Activated naive CD4-positive, alpha-beta T cell treated with Interleukin-2 at 50 U/mL for 16 hours (primary cell): ENCODE data around the gene FGF7.
A peak's percentile ranks its signal among the peaks of the same experiment; 100 is the strongest.
"Not testable (repeated sequence)": the region's sequence is repeated elsewhere in the genome, so short reads cannot be mapped to it uniquely, and the experiment has no call there.

Experiments used
- DNase-seq: peaks from one replicate; pipeline ENCODE4 v3.0.0-alpha.2; 2020

Gene FGF7

GRCh38 chr15:49439678-49440395, 16.8 kb downstream of the FGF7 start:
- DNase-seq = no peak

DNA sequence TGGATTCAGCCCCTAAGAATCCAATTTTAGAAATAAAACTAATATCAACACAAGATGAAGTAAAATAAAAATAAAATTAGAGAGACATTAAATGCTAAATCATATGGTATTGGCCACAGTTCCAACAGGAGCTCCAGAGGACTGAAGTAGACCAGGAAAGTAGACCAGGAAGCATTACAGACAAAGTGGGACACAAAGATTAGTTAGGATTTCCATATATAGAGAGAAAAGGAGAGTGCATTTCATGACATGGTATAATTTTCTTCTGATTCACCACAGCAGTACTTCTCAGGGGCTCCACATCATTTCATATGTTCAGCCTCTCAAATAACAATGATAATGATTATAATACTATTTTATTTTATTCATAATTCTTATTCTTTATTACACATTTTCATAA, 18.3 kb downstream of the FGF7 start:
- DNase-seq = no peak

- DNase-seq = no peak
Measured at GRCh38 chr15:49441816-49442215, 18.8 kb downstream of the FGF7 start.

DNA sequence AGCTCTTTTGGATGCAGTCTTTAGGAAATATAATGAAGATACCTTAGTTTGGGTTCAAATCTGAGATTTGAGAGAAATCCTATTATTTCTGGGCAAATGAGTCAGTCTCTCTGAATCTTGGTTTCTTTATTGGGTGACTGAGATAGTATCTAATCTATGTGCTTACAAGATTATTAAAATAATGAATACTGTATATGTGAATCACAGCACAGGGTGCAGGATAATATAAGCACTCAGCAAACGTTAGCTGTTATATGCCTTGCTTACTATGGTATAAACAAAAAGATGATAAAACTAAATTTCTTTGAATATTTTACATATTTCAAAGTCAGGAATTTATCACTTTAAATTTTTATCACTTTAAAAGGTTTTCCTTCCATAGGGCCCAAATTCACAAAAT, 29.6 kb downstream of the FGF7 start:
- no peak for DNase-seq

- DNase-seq = no peak
Measured at GRCh38 chr15:49456166-49456565, 33.1 kb downstream of the FGF7 start.

- no peak for DNase-seq
Measured at GRCh38 chr15:49458145-49458544, 35.1 kb downstream of the FGF7 start.

DNA sequence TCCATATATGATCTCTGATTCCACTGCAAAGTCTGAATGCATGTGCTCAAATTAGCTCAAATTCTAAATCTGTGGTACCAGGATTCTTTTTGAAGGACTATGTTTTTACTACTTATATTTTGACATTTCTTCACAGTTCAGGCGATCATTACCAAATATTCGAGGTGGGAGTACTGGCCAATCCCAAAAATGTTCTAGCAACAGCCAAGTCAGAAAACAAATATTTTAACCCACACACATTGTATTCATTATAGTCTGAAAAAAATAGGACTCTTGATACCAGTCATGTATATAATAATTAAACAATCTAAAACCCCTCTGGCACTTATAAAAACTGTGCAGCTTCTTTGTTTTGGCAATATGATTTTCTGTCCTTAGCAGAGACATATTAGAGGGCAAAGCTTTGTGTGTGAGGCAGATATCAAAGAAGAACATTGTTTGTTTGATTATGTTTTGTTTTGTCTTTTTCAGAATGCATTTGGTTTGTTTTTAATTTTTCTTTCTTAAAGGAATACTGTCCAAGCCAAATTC, 37.4 kb downstream of the FGF7 start:
- no peak for DNase-seq

DNA sequence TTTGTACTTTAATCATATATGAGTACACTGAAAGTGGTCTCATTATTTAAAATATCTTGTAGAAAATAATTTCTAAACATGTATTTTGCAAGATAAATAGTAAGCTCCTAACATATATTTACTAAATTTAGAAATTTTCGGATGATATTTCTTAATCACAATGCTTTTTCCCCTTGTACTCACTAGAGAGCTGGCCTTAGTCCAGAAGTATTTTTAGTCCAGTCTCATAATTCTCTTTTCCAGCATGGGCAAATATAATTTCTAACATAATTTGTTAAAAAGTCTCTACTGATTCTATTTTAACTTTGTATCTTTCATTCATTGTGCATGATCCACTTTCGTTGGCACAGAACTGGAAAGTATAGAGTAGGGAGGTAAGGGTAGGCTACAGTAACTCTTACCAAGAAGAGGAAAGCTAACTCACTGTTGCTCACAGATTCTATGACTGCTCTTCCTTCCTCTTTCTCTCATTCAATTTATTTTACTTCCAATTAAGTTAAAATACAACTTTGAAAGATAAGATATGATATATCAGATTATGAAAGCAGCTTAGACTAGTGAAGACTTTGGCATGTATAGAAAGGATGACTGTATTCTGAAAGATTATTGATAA, 39.3 kb downstream of the FGF7 start:
- DNase-seq = no peak

DNA sequence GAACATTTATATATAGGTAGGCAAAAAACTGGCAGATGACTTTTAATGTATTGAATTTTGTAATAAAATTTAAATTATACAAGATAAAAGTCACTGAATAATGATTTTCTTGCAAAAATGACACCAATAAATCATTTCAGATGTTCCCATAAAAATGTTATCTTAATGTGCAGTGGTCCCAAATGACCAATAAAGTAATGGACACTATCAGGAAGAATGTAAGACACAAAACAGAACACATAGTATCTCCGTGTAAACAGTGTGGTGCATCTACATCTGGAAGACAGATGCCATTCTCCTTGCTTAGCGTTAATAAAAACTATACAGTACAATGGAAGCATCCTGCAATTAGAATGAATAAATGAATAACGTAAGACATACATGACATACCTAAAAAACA, 41.5 kb downstream of the FGF7 start:
- DNase-seq = no peak

DNA sequence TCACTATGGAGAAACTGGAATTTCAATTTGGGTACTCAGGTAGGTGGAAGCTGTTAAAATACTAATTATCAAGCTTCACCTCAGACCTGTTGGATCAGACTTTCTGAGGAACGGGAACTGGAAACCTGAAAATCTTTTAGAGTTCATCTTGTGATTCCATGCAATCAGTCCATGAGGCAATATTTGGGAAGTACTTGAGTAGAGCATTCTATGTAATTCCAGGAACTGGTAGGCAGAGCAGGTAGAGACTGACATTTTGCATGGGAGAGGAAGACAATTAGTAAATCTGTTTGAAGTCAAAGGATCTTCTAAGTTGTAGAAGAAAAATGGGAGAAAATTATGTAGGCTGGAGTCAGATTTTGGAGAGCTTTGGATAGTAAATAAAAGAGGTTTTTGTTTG, 43.1 kb downstream of the FGF7 start:
- no peak for DNase-seq

DNA sequence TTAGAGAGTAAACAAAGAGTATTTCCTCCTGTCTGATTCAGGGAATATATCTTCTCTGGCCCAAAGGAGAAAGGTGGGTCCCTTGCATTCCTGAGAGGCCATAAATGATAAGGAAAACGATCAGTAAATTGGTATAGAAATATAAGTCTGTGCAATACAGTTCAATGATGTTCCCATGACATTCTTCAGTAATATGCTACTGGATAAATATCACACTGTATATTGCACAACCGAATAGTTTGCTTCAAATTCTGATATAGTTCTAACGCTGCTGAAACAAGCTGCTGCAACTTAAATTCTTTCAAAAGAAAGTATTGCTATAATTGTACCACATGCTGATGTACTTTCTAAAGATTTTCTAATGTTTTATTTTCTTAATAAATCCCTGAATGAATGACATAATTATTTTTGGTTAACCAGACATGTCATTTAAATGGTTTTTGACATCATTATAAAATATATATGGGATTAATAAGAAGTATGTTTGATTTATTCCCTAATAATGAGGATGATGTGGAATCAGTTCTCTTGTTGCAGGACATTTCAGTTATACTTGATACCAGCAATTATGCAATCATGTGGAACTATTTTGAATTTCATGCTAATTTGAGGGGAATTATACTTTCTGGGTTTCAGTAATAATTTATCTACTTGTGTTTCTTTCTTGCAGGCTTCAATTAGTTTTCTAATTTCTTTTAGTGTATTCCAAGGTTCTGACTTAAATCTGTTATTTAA, 44.9 kb downstream of the FGF7 start:
- no peak for DNase-seq

- DNase-seq = no peak
Measured at GRCh38 chr15:49468481-49468839, 45.4 kb downstream of the FGF7 start.

DNA sequence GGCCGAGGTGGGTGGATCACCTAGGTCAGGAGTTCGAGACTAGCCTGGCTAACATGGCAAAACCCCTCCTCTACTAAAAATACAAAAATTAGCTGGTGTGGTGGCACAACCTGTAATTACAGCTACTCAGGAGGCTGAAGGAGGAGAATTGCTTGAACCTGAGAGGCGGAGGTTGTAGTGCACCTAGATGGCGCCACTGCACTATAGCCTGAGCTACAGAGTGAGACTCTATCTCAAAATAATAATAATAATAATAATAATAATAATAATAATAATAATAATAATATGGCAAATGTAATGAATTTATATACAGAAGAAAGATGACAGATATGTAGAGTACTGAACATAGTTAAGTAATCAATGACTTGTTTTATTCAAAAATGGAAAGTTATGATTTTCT, 48.2 kb downstream of the FGF7 start:
- DNase-seq = peak; percentile 21

GRCh38 chr15:49471733-49472132, 48.7 kb downstream of the FGF7 start:
- DNase-seq = no peak

DNA sequence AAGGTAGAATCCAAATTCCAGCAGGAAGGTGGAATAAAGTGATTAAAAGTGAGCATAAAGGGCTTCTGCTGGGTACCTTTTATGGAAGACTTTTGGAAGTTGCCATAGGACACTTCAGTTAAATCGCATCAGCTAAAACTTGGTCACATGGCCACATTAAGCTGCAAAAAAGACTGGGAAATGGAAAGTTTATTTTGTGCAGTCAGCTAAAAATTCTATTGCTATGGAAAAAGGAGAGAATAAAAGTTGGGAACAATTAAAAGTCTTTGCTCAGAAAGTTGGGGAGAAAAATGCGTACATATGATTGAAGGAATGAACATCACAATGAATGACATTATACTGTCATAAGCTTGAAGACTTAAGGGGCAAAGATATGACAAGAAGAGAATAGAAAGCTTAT, 49.3 kb downstream of the FGF7 start:
- no peak for DNase-seq

GRCh38 chr15:49473031-49473430, 50.0 kb downstream of the FGF7 start:
- DNase-seq = no peak

DNA sequence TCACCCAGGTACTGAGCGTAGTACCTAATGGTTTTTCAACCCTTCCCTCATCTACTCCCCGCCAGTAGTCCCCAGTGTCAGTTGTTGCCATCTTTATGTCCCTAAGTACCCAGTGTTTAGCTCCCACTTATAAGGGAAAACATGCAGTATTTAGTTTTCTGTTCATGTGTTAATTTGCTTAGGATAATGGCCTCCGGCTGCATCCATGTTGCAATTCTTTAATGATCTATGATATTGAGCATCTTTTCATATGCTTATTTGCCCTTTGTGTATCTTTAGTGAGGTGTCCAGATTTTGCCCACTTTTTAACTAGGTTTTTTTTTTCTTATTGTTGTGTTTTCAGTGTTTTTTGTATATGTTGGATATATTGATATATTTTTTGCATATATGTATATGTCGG, 55.0 kb downstream of the FGF7 start:
- DNase-seq = not testable (repeated sequence)

GRCh38 chr15:49478982-49479381, 55.9 kb downstream of the FGF7 start:
- DNase-seq = not testable (repeated sequence)

GRCh38 chr15:49485401-49485800, 62.4 kb downstream of the FGF7 start:
- not testable (repeated sequence) for DNase-seq

- no peak for DNase-seq
Measured at GRCh38 chr15:49490966-49491365, 67.9 kb downstream of the FGF7 start.

GRCh38 chr15:49492151-49492550, 69.1 kb downstream of the FGF7 start:
- no peak for DNase-seq

GRCh38 chr15:49492830-49493229, 69.8 kb downstream of the FGF7 start:
- no peak for DNase-seq

DNA sequence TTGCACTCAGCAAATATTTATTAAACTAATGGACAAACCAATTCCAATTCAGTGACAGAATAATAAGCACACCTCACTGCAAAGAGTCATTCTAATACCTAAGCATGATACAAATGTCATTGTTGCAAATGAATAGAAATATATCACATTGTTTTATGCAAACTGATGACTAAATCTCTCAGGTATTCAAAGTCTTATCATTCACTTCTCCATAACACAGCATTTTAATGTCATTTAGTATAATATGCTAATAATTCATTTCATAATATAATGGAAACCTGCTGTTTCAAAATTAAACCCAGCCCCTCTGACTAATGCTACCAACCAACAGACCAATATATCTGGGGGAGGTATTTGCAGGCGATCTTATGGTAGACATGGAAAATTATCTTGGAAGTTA, 71.8 kb downstream of the FGF7 start:
- no peak for DNase-seq
